Inferior parietal cortex (tissue), 1 donor: ENCODE measurements around the gene CSNK1E.
A peak's percentile ranks its signal among the peaks of the same experiment; 100 is the strongest.

Experiments
- DNase-seq: peaks from one replicate; pipeline ENCODE4 v3.0.0-alpha.2; 2016; ENCODE audit errors: extremely low spot score

CSNK1E gene

DNA sequence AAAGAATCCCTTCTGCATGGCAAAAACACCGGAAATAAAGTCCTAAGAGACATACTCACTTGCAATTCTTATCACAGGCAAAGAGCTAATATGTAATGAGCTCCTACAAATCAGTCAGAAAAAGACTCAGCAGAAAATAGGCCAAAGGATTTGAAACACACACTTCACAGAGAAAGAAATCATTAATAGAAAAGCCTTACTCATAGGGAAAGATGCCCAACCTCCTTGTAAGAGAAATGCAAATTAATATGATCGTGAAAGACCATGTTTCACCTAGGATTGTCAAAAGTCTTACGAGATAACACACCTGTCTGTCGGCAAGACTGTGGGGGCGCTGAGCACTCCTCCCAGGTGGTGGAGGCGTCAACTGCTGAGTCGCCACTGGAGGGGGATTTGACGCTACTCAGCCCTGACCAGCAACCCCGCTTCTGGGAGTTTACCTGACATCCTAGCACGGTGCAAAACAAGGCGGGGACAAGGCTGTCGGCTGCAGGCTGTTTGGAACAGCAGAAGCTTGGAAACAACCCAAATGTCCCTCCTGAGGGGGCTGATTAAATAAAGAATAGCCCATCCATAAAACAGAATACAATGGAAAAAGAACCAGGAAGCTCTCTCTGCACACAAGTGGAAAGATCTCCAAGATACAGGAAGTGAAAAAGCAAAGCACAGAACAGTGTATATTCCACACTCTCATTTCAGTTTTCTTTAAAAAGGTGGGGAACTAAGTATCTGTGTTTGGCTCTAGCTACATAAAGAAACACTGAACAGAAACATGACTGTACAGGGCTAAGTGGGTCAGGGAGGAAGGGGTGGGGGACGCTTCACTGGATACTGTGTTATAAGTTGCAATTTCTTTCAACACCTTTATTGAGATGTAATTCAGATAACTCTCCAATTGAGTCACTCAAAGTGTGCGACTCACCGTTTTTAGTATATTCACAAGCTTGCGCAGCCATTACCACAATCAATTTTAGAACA, 11.5 kb downstream of the CSNK1E start:
- peak; percentile 20 for DNase-seq

DNA sequence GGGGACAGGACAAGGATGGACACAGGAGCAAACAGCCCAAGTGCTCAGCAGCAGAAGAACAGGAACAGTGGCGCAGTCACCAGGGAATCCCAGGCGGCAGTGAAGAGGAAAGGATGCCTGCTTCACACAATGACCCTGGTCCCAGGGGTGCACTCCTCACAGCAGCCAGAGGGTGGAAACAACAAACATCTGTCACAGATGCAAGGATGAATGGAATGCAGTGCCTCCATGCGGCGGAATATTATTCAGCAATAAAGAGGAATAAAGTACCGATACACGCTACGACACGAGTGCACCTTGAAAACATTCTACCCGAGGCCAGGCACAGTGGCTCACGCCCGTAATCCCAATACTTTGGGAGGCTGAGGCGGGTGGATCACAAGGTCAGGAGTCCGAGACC, 12.7 kb downstream of the CSNK1E start:
- no peak for DNase-seq

DNA sequence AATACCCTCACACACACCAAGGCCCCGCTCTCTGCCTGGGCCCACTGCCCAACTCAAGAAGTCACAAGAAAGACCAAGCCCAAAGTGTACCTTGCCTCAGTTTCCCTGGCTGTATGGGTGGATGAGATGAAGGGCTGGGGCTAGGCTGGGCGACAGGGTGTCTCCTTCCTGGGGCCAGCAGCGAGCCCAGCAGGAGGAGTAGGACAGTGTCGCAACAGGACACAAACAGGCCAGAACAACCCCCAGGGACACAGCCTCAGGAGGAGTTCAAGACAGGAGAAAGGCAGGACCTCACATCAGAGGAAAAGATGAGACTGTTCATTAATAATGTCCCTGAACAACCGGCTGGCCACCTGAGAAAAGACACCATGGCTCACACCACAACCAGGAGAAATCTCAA, 13.3 kb downstream of the CSNK1E start:
- no peak for DNase-seq

DNA sequence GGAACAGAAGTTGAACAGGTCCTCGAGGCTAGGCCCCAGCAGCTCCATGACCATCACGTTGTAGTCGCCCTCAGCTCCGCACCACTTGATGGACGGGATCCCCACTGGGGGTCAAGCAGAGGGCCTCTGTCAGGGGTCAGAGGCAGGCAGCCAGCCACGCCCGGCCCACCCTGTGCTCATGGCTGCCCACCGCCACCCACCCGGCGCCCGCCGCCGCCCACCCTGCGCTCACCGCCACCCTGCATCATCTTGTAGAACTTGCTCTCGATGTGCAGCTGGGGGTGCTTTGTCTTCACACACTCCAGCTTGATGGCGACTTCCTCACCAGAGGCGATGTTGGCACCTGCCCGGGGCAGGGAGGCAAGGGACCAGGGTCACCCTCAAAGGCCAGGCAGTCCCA, 14.3 kb downstream of the CSNK1E start:
- no peak for DNase-seq

GRCh38 chr22:38300946-38301345, 16.3 kb downstream of the CSNK1E start:
- no peak for DNase-seq

DNA sequence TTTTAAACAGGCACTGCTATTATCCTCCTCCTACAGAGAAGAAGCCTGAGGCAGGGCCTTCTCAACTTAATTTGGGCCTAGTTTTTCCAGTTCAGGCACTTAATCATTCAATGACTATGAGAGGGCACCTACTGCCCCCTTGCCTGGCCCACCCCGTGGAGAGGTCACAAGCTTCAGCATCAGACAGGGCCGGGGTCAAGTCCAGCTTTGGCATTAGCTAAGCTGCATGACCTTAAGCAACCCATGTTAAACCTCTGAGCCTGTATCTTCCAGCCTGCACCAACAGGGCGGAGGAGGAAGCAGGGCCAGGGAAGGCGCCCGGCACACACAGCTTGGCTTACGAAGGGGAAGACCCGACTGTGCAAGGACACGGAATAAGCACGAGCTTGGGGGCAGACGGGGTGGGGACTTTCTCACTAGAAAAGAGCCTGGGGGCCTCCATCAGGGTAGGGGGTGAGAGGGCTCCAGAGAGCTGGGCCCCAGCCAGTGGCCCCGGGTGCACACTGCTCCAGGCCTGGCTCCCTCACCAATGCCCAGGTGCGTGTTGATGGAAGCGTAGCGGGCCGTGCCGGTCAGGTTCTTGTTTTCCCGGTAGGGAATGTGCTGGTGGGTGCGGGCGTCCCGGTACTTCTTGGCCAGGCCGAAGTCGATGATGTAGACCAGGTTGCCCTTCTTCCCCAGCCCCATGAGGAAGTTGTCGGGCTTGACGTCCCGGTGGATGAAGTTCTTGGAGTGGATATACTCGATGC, 16.9 kb downstream of the CSNK1E start:
- DNase-seq, result no peak

DNA sequence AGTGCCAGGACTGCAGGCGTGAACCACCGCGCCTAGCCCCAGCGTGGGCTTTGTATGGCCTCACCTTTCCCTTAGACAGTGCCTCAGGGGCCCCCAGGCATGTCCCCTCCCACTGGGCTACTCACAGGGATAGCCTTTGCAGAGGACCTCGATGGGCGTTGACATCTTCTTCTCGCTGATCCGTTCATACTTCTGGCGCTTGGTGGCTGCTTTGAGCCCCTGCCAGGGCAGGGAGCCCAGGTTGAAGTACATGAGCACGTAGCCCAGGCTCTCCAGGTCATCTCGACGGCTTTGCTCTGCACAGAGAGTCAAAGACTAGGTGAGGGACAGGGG, 17.5 kb downstream of the CSNK1E start:
- no peak for DNase-seq

DNA sequence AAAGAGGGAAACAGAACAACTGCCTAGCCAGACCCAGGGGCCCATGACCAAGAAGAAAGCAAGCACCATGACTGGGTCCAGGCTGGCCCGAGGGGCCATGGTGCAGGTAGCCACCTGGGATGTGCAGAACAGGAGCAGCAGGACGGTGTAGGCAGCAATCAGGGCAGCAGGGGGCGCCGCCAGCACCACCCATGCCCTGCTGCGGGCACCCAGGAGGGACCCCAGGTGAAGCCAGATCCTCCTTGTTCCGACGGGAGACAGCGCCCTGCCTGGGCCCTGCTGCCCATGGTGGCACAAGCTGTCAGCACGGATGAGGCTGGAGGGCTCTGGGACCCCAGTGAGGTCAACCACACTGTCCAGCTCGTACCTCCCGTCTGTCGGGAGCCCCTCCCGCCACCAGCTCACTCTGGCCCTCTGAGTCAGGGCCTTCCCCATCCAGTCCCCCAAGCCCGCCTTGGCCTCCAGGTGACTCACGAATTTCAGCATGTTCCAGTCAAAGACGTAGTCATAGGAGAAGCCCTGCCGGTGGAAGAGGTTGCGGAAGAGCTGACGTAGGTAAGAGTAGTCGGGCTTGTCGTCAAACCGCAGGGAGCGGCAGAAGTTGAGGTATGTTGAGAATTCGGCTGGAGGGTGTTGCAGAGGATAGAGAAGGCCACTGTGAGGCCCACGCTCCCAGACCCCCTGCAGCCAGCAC, 18.8 kb downstream of the CSNK1E start:
- no peak for DNase-seq

GRCh38 chr22:38296372-38296771, 20.9 kb downstream of the CSNK1E start:
- no peak for DNase-seq

DNA sequence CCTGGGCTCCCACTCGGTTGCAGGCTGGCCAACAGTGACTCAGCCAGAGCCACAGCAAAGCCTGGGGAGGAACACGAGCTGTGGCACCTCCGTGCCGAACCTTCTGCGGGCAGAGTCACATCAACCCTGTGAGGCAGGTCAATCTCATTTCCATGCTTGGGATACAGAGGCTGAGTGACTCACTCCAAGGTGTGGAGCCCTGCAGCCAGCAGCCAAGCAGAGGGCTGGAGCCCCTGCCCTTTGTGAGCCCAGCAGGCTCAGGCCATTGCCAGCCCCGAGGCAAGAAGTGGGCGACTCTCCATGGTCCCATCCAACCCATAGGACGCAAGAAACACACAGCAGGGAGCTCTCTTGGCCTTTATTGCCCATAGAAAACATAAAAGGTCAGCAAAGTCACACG, 21.4 kb downstream of the CSNK1E start:
- DNase-seq, result no peak

GRCh38 chr22:38295339-38295738, 21.9 kb downstream of the CSNK1E start:
- DNase-seq, result no peak

DNA sequence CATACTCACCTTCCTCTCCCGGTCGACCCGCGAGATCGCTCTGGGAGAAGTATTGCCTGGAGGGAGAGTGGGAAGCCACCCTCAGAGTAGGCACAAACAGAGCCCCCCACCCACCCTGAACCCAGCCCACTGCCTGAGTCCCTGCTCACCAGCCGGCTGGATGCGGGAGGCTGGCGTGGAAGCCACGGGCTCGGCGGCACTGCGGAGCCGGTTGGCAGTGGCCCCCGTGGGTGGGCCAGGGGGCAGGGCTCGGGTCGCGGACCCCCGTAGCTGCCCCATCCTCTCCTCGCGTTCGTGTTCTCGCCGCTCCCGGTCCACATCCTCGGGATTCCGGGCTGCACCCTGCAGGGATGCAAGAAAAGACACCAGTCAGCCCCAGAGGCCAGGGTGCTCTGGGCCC, 23.0 kb downstream of the CSNK1E start:
- DNase-seq, result no peak

- DNase-seq, result no peak
Observed at GRCh38 chr22:38292694-38293093, 24.5 kb downstream of the CSNK1E start.

- no peak for DNase-seq
Observed at GRCh38 chr22:38291201-38291777, 25.9 kb downstream of the CSNK1E start.

GRCh38 chr22:38290347-38290746, 26.9 kb downstream of the CSNK1E start:
- DNase-seq, result no peak

GRCh38 chr22:38289583-38290082, 27.6 kb downstream of the CSNK1E start:
- DNase-seq, result no peak

DNA sequence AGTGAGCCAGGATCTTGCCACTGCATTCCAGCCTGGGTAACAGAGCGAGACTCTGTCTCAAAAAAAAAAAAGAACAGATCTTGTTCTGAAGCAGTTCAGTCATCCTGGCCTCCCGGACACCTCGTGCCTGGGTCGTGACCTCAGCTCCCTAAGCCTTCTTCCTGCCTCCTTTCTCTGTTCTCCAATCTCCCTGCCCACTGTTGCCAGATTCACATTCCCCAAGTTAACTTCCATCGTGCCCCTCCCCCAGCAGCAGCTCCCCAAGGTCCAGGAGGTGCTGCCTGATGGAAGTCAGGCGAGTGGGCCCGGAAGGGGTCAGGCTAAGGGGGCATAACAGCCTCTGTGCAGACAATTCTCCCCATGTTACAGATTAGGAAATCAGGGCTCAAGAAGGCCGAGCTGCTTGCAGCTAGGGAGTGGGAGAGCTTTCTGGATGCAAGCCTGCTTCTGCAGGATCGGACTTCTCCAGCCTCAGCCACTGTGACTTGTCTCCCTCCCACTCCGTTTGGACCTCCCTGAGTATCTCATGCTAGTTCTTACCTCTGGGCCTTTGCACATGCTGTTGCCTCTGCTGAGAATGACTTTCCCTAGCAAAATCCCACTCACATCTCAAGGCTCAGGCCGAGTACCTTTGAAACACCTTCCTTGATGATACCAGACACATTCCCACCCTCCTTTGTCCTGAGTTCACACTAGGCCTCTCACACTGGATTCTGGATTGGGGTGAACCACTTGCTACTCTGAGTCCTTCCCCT, 30.1 kb downstream of the CSNK1E start:
- DNase-seq, result no peak

DNA sequence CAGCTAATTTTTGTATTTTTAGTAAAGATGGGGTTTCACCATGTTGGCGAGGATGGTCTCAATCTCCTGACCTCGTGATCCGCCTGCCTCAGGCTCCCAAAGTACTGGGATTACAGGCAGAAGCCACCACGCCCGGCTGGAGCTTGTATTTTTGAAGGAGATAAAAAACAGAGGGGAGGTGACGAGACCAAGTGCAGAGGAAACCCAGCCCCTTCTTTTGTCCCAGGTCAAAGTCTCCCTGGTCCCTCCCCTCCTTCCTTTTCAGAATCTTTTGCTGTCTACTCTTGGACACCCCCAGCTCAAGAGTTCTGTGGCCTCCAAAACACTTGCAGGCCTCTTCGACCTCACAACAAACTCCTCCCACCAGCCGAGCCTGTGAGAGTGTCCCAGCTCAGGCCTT, 32.2 kb downstream of the CSNK1E start:
- DNase-seq, result no peak

- no peak for DNase-seq
Observed at GRCh38 chr22:38284042-38284402, 33.2 kb downstream of the CSNK1E start.

GRCh38 chr22:38282397-38282796, 34.8 kb downstream of the CSNK1E start:
- no peak for DNase-seq

- no peak for DNase-seq
Observed at GRCh38 chr22:38276166-38276565, 41.1 kb downstream of the CSNK1E start.
